ENCODE measurements around the gene PRKN.

Gene PRKN

DNA sequence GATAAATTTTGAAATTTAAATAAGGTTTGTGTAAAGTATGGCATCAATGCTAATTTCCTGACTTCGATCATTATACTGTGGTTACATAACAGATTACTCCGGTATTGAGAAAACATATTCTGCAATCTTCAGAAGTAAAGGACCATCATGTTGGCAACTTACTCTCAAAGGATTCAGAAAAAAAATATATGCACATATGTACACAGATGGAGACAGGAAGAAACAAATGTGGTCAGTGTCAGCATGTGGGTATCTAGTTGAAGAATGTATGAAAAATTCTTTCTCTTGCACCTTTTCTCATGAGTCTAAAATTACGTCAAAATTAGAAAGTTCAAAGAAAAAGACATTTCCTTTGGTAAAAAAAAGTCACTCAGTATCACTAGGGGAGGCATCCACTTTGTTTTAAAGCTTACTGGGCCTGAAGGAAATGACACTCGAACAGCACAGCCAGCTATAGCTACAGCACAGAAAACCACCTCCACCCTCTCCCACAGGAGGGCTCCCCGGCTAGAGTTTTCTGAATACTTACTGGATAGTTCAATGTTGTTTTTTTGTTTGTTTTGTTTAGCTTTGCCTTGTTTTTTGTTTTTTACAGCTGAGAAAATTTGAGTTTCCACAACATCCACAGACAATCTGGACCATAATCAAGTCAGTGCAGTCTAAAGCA is 1136.5 kb downstream of the PRKN start:
- H3K27me3 ChIP-seq (ENCODE audit: control insufficient read depth, insufficient read depth, low read length): no peaks in the 10 kb centered on the region
- H3K27ac ChIP-seq (ENCODE audit: low read depth, low read length): no peak overlapping the region
- no peak overlapping the region for H3K9ac ChIP-seq (ENCODE audit: low read length)
- H3K9me3 ChIP-seq (ENCODE audit: control insufficient read depth, insufficient read depth, low read depth, low read length): no peaks in the 10 kb centered on the region
- no peak overlapping the region for H3K4me3 ChIP-seq (ENCODE audit: low read depth, low read length)
- no peaks in the 10 kb centered on the region for H3K36me3 ChIP-seq (ENCODE audit: control insufficient read depth, insufficient read depth, low read length)
- no peaks in the 10 kb centered on the region for H3K4me1 ChIP-seq (ENCODE audit: control insufficient read depth, insufficient read depth, low read length)

- Histone ChIP-seq H3K4me1 (ENCODE audit: control insufficient read depth, insufficient read depth, low read length) (no peaks in the 10 kb centered on the region), H3K27me3 (ENCODE audit: control insufficient read depth, insufficient read depth, low read length) (no peaks in the 10 kb centered on the region), H3K4me3 (ENCODE audit: low read depth, low read length) (no peak overlapping the region), H3K27ac (ENCODE audit: low read depth, low read length) (no peak overlapping the region), H3K36me3 (ENCODE audit: control insufficient read depth, insufficient read depth, low read length) (no peaks in the 10 kb centered on the region), H3K9ac (ENCODE audit: low read length) (no peak overlapping the region), H3K9me3 (ENCODE audit: control insufficient read depth, insufficient read depth, low read depth, low read length) (no peaks in the 10 kb centered on the region)
Measured at GRCh38 chr6:161586887-161587286, 1140.7 kb downstream of the PRKN start.

DNA sequence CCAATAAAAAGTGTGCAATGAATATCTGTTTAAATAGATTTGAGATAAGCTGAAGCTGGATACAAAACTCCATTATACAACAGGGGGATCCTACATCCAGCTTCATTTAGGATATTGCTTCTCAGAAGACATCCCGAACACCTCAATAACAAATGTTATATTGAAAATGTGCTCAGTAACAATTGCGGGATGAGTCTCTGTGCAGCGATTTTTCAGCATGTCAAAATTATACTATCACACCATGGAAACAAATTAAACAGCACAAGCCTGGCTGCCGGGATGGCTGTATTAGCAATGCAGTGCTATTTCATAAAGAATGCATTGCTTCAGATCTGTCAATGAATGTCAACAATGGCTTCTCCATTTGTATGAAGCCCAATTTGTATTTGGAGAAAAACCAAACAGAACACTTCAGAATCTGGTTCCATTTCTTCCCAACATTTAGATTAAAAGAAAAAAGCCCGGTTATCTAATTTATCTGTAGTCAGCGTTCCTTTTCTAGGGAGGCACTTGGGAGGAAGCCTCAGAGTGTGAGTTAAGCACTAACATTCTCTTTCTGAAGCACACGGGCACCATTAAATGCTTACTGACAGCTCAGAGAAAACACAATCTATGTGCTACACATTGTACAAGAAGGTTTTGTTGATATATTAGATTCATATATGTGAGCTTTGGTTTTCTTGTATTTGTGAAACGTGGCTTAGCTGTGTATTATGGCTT is 1142.8 kb downstream of the PRKN start:
- no peaks in the 10 kb centered on the region for H3K9me3 ChIP-seq (ENCODE audit: control insufficient read depth, insufficient read depth, low read depth, low read length)
- H3K27ac ChIP-seq (ENCODE audit: low read depth, low read length): no peak overlapping the region
- no peaks in the 10 kb centered on the region for H3K4me1 ChIP-seq (ENCODE audit: control insufficient read depth, insufficient read depth, low read length)
- no peaks in the 10 kb centered on the region for H3K27me3 ChIP-seq (ENCODE audit: control insufficient read depth, insufficient read depth, low read length)
- no peak overlapping the region for H3K9ac ChIP-seq (ENCODE audit: low read length)
- H3K36me3 ChIP-seq (ENCODE audit: control insufficient read depth, insufficient read depth, low read length): no peaks in the 10 kb centered on the region
- no peak overlapping the region for H3K4me3 ChIP-seq (ENCODE audit: low read depth, low read length)

GRCh38 chr6:161584051-161584450 is 1143.5 kb downstream of the PRKN start:
- no peaks in the 10 kb centered on the region for H3K27me3 ChIP-seq (ENCODE audit: control insufficient read depth, insufficient read depth, low read length)
- H3K27ac ChIP-seq (ENCODE audit: low read depth, low read length): no peak overlapping the region
- H3K9ac ChIP-seq (ENCODE audit: low read length): no peak overlapping the region
- H3K9me3 ChIP-seq (ENCODE audit: control insufficient read depth, insufficient read depth, low read depth, low read length): no peaks in the 10 kb centered on the region
- H3K36me3 ChIP-seq (ENCODE audit: control insufficient read depth, insufficient read depth, low read length): no peaks in the 10 kb centered on the region
- H3K4me1 ChIP-seq (ENCODE audit: control insufficient read depth, insufficient read depth, low read length): no peaks in the 10 kb centered on the region
- no peak overlapping the region for H3K4me3 ChIP-seq (ENCODE audit: low read depth, low read length)

GRCh38 chr6:161583584-161583983 is 1144.0 kb downstream of the PRKN start:
- Histone ChIP-seq H3K9ac (ENCODE audit: low read length) (no peak overlapping the region), H3K27ac (ENCODE audit: low read depth, low read length) (no peak overlapping the region), H3K9me3 (ENCODE audit: control insufficient read depth, insufficient read depth, low read depth, low read length) (no peaks in the 10 kb centered on the region), H3K4me3 (ENCODE audit: low read depth, low read length) (no peak overlapping the region), H3K27me3 (ENCODE audit: control insufficient read depth, insufficient read depth, low read length) (no peaks in the 10 kb centered on the region), H3K36me3 (ENCODE audit: control insufficient read depth, insufficient read depth, low read length) (no peaks in the 10 kb centered on the region), H3K4me1 (ENCODE audit: control insufficient read depth, insufficient read depth, low read length) (no peaks in the 10 kb centered on the region)

- no peaks in the 10 kb centered on the region for H3K4me1 ChIP-seq (ENCODE audit: control insufficient read depth, insufficient read depth, low read length)
- H3K36me3 ChIP-seq (ENCODE audit: control insufficient read depth, insufficient read depth, low read length): no peaks in the 10 kb centered on the region
- H3K27ac ChIP-seq (ENCODE audit: low read depth, low read length): no peak overlapping the region
- no peaks in the 10 kb centered on the region for H3K27me3 ChIP-seq (ENCODE audit: control insufficient read depth, insufficient read depth, low read length)
- H3K9ac ChIP-seq (ENCODE audit: low read length): no peak overlapping the region
- H3K4me3 ChIP-seq (ENCODE audit: low read depth, low read length): no peak overlapping the region
- no peaks in the 10 kb centered on the region for H3K9me3 ChIP-seq (ENCODE audit: control insufficient read depth, insufficient read depth, low read depth, low read length)
Measured at GRCh38 chr6:161578478-161578877, 1149.1 kb downstream of the PRKN start.

- Histone ChIP-seq H3K4me1 (ENCODE audit: control insufficient read depth, insufficient read depth, low read length) (no peaks in the 10 kb centered on the region), H3K9me3 (ENCODE audit: control insufficient read depth, insufficient read depth, low read depth, low read length) (no peaks in the 10 kb centered on the region), H3K4me3 (ENCODE audit: low read depth, low read length) (no peak overlapping the region), H3K27ac (ENCODE audit: low read depth, low read length) (no peak overlapping the region), H3K27me3 (ENCODE audit: control insufficient read depth, insufficient read depth, low read length) (no peaks in the 10 kb centered on the region), H3K9ac (ENCODE audit: low read length) (no peak overlapping the region), H3K36me3 (ENCODE audit: control insufficient read depth, insufficient read depth, low read length) (no peaks in the 10 kb centered on the region)
Measured at GRCh38 chr6:161575523-161576254, 1151.9 kb downstream of the PRKN start.

DNA sequence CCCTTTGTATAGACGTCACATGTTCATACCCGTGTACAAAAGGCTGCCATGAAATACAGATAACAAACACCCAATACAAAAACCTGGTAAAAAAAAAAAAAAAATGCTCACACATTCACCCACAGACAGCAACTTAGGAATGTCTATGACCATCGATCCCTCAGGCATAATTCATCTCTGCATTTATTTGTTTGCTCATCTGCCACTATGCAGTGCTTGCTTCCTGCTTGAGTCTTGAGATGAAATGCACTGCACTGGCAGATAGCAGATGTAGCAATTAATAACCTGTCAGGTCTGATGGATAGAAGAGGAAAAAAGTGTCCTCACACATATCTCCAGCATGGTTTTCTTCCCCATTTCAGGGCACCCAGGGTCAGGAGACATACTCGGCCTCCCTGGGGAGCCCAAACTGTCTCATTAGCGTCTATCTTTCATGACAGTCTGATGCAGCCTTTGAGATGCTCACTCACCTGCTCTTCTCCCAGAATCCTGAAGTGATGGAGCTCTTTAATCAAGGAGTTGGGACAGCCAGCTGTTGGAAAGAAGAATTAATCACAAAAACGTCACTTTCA is 1158.6 kb downstream of the PRKN start:
- Histone ChIP-seq H3K27ac (ENCODE audit: low read depth, low read length) (no peak overlapping the region), H3K4me1 (ENCODE audit: control insufficient read depth, insufficient read depth, low read length) (no peaks in the 10 kb centered on the region), H3K9ac (ENCODE audit: low read length) (no peak overlapping the region), H3K4me3 (ENCODE audit: low read depth, low read length) (no peak overlapping the region), H3K27me3 (ENCODE audit: control insufficient read depth, insufficient read depth, low read length) (no peaks in the 10 kb centered on the region), H3K9me3 (ENCODE audit: control insufficient read depth, insufficient read depth, low read depth, low read length) (no peaks in the 10 kb centered on the region), H3K36me3 (ENCODE audit: control insufficient read depth, insufficient read depth, low read length) (no peaks in the 10 kb centered on the region)

DNA sequence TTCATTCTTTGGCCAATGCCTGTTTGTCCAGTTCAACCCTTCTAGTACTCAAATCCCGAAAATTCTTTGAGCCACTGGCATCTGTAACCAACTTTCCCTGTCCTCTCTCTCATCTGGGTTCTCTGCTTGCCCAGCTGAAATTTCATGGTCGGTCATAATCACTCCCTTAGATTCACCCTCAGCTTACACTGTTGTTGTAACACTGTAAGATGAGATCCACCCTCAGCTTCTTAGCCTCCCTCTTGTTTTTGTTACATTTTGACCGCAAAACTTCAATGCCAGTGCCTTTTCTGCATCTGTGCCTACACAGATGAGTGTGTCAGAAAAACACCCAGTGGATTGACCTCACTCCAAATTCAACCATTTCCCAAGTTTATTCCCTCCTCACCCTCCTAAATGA is 1162.6 kb downstream of the PRKN start:
- Histone ChIP-seq H3K4me3 (ENCODE audit: low read depth, low read length) (no peak overlapping the region), H3K36me3 (ENCODE audit: control insufficient read depth, insufficient read depth, low read length) (no peaks in the 10 kb centered on the region), H3K27ac (ENCODE audit: low read depth, low read length) (no peak overlapping the region), H3K27me3 (ENCODE audit: control insufficient read depth, insufficient read depth, low read length) (no peaks in the 10 kb centered on the region), H3K9me3 (ENCODE audit: control insufficient read depth, insufficient read depth, low read depth, low read length) (no peaks in the 10 kb centered on the region), H3K4me1 (ENCODE audit: control insufficient read depth, insufficient read depth, low read length) (no peaks in the 10 kb centered on the region), H3K9ac (ENCODE audit: low read length) (no peak overlapping the region)

GRCh38 chr6:161561908-161562307 is 1165.7 kb downstream of the PRKN start:
- H3K36me3 ChIP-seq (ENCODE audit: control insufficient read depth, insufficient read depth, low read length): no peaks in the 10 kb centered on the region
- no peak overlapping the region for H3K4me3 ChIP-seq (ENCODE audit: low read depth, low read length)
- no peak overlapping the region for H3K27ac ChIP-seq (ENCODE audit: low read depth, low read length)
- no peaks in the 10 kb centered on the region for H3K27me3 ChIP-seq (ENCODE audit: control insufficient read depth, insufficient read depth, low read length)
- H3K9ac ChIP-seq (ENCODE audit: low read length): no peak overlapping the region
- no peaks in the 10 kb centered on the region for H3K9me3 ChIP-seq (ENCODE audit: control insufficient read depth, insufficient read depth, low read depth, low read length)
- H3K4me1 ChIP-seq (ENCODE audit: control insufficient read depth, insufficient read depth, low read length): no peaks in the 10 kb centered on the region

All from HUES6 (cell line).